ENCODE measurements around the gene SGCA.

- TF ChIP-seq CTCF (conservative IDR thresholded peaks at IDR 0.05; ENCODE audit: low read length) (no peak), EZH2phosphoT487 (IDR thresholded peaks at IDR 0.05; ENCODE audit: borderline replicate concordance, low read depth, low read length) (no peak)
Observed at GRCh38 chr17:50122945-50123344, 42.9 kb upstream of the SGCA start.
